Measurements from ENCODE around the gene LRRIQ1. TPM values are rescaled to one million over a fixed set of nuclear protein-coding genes. Genes with fewer than 3 reads are reported as not detected.

Gene LRRIQ1
- total and polyA plus RNA-seq, 2 of the 13 experiments (the other 11 are each of a cell fraction or from before 2014, with no cell fraction given) = not detected

DNA sequence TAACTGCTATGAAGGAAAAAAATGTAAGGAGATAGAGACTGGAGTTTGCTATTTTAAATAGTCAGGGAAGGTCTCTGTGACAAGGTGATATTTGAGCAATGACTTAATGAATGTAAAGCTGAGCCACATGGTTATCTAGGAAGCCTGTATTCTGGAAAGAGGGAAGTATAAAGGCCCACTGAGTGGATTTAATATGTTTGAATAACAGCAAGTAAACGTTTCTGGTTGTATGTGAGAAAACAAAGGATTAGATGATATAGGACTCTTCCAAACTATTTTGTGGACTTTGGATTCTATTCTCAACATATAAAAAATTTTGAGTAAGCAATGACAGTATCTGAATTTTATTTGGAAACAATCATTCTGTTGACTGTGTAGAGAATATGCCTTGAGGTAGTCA lies 5.2 kb downstream of the LRRIQ1 start:
- no peak overlapping the region for H3K4me3 ChIP-seq (replicated peaks in 1 of 3; ENCODE audit: insufficient read depth in 1 of 3, low read depth in 2 of 3, low read length in 3 of 3)
- H3K9me3 ChIP-seq (ENCODE audit: low read length) = no peaks in the 10 kb centered on the region
- in situ Hi-C loops (cut with HindIII; ENCODE audit: extremely low pct_ligation_motif_present, low pct_unique_long_range_greater_than_20kb) = no loop called here
- H3K4me2 ChIP-seq (ENCODE audit: low read depth, low read length) = no peak overlapping the region
- H3K27me3 ChIP-seq (ENCODE audit: control insufficient read depth in 1 of 2, insufficient read depth in 2 of 2, low read length in 2 of 2) = no peaks in the 10 kb centered on the region
- no peak overlapping the region for H3K27ac ChIP-seq (ENCODE audit: extremely low read length, insufficient read depth, low read length)
- no peak overlapping the region for H3K9ac ChIP-seq (ENCODE audit: insufficient read depth, low read depth, low read length)
- intact Hi-C loops (cut with micrococcal nuclease; ENCODE audit: unreplicated experiment) = no loop called here
- H3K79me2 ChIP-seq (ENCODE audit: insufficient read depth, low read length) = no peaks in the 10 kb centered on the region
- CTCF ChIA-PET (ENCODE audit: low intra/inter-chr PET ratio, low total read pairs) = no interaction called here
- ATAC-seq (no peak), DNase-seq (ENCODE audit: low spot score) (no peak), FAIRE-seq (no peak)
- BruUV-seq (replicated peaks) = no TSS peak
- 3% methylated on average over 1 of the region's 1 CpG for WGBS (ENCODE audit: low lambda C conversion rate)
- no peaks in the 10 kb centered on the region for H4K20me1 ChIP-seq (ENCODE audit: insufficient read depth, low read length)
- TF ChIP-seq SP140L (CRISPR knock-in tag; IDR thresholded peaks at IDR 0.05; ENCODE audit: borderline replicate concordance) = no peak
- no peak for TF ChIP-seq MLLT10 (CRISPR knock-in tag; IDR thresholded peaks at IDR 0.05)
- TF ChIP-seq ZNF703 (CRISPR knock-in tag; IDR thresholded peaks at IDR 0.05; ENCODE audit: borderline replicate concordance) = no peak
- TF ChIP-seq ZNF83 (CRISPR knock-in tag; IDR thresholded peaks at IDR 0.05; ENCODE audit: borderline replicate concordance) = no peak
- TF ChIP-seq ZNF333 (CRISPR knock-in tag; IDR thresholded peaks at IDR 0.05; ENCODE audit: borderline replicate concordance) = no peak
- TF ChIP-seq KLF16 (CRISPR knock-in tag; IDR thresholded peaks at IDR 0.05) = no peak
- no peak for TF ChIP-seq EZH2 (conservative IDR thresholded peaks at IDR 0.05; ENCODE audit: low read depth, low read length)
- TF ChIP-seq SRSF9 (IDR thresholded peaks at IDR 0.05; ENCODE audit: borderline replicate concordance, insufficient read depth, low read depth, low read length, poor library complexity, severe bottlenecking) = no peak
- TF ChIP-seq, protein P1, sequence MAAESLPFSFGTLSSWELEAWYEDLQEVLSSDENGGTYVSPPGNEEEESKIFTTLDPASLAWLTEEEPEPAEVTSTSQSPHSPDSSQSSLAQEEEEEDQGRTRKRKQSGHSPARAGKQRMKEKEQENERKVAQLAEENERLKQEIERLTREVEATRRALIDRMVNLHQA (CRISPR knock-in tag; IDR thresholded peaks at IDR 0.05) = no peak
- no peak for TF ChIP-seq ETV6 (CRISPR knock-in tag; conservative IDR thresholded peaks at IDR 0.05)
- no peak for TF ChIP-seq NFKB2 (CRISPR knock-in tag; IDR thresholded peaks at IDR 0.05; ENCODE audit: borderline replicate concordance)
- no peak for TF ChIP-seq EEA1 (CRISPR knock-in tag; IDR thresholded peaks at IDR 0.05; ENCODE audit: borderline replicate concordance)
- TF ChIP-seq POLR2G (IDR thresholded peaks at IDR 0.05; ENCODE audit: low read depth, low read length) = no peak
- no peak for TF ChIP-seq REL (CRISPR knock-in tag; conservative IDR thresholded peaks at IDR 0.05)
- no peak for TF ChIP-seq MIXL1 (CRISPR knock-in tag; IDR thresholded peaks at IDR 0.05)
- no peak for TF ChIP-seq ZSCAN31 (CRISPR knock-in tag; IDR thresholded peaks at IDR 0.05; ENCODE audit: low read depth)
- TF ChIP-seq NAIF1 (CRISPR knock-in tag; IDR thresholded peaks at IDR 0.05; ENCODE audit: borderline replicate concordance) = no peak
- no peak for TF ChIP-seq SCMH1 (CRISPR knock-in tag; IDR thresholded peaks at IDR 0.05; ENCODE audit: borderline replicate concordance)
- POLR2A ChIA-PET = no interaction called here
- H2AFZ ChIP-seq (ENCODE audit: low read length) = no peak overlapping the region
- H3K4me1 ChIP-seq (ENCODE audit: insufficient read depth, low read length) = no peaks in the 10 kb centered on the region
- no peaks in the 10 kb centered on the region for H3K36me3 ChIP-seq (replicated peaks in 1 of 2; ENCODE audit: control insufficient read depth in 1 of 2, insufficient read depth in 2 of 2, low read length in 2 of 2)
